H9 (cell line): ENCODE results near the gene NBL1. TPM values are rescaled to one million over a fixed set of nuclear protein-coding genes. Genes with fewer than 3 reads are reported as not detected.

Experiments
- DNase-seq: peaks from one replicate; pipeline ENCODE4 v3.0.0-alpha.2; 2017
- H2AFZ ChIP-seq: one replicate; pipeline ENCODE4 v1.6.1; 2013; ENCODE audit warnings: mild to moderate bottlenecking, low read length, control low read depth, moderate library complexity
- H2AK5ac ChIP-seq: 2 replicates; pipeline ENCODE4 v1.6.1; 2013; ENCODE audit warnings: low read length, control low read depth, mixed read lengths; ENCODE audit not compliant: insufficient read length
- H2BK120ac ChIP-seq: one replicate; pipeline ENCODE4 v1.6.1; 2013; ENCODE audit warnings: low read depth, mild to moderate bottlenecking, low read length, control low read depth, inconsistent platforms; ENCODE audit not compliant: poor library complexity, severe bottlenecking
- H2BK12ac ChIP-seq: 2 replicates; pipeline ENCODE4 v1.6.1; 2013; ENCODE audit warnings: low read length, control low read depth, mixed read lengths, low read depth; ENCODE audit not compliant: insufficient read length
- H2BK15ac ChIP-seq: 2 replicates; pipeline ENCODE4 v1.6.1; 2013; ENCODE audit warnings: low read depth, low read length, control low read depth
- H2BK20ac ChIP-seq: one replicate; pipeline ENCODE4 v1.6.1; 2013; ENCODE audit warnings: low read depth, mild to moderate bottlenecking, low read length, control low read depth, inconsistent platforms; ENCODE audit not compliant: poor library complexity, severe bottlenecking
- H2BK5ac ChIP-seq: 2 replicates; pipeline ENCODE4 v1.6.1; 2013; ENCODE audit warnings: low read length, control low read depth, mixed read lengths; ENCODE audit not compliant: insufficient read length
- H3K14ac ChIP-seq: 2 replicates; pipeline ENCODE4 v1.6.1; 2013; ENCODE audit warnings: low read length, control low read depth; ENCODE audit not compliant: insufficient read depth
- H3K18ac ChIP-seq: 2 replicates; pipeline ENCODE4 v1.6.1; 2013; ENCODE audit warnings: low read depth, mild to moderate bottlenecking, mixed read lengths, low read length, control low read depth; ENCODE audit not compliant: insufficient read length
- H3K23ac ChIP-seq: 2 replicates; pipeline ENCODE4 v1.6.1; 2013; ENCODE audit warnings: low read length, control low read depth, mixed read lengths, low read depth; ENCODE audit not compliant: insufficient read length
- H3K23me2 ChIP-seq: 2 replicates; pipeline ENCODE4 v1.6.1; 2013; ENCODE audit warnings: low read depth, mild to moderate bottlenecking, mixed read lengths, low read length, control low read depth; ENCODE audit not compliant: insufficient read length, poor library complexity, severe bottlenecking
- H3K27ac ChIP-seq: 2 replicates; pipeline ENCODE4 v1.5.1; 2013; ENCODE audit warnings: low read length, control low read depth, mixed read lengths, low read depth; ENCODE audit not compliant: insufficient read length
- H3K27me3 ChIP-seq: 2 replicates; pipeline ENCODE4 v1.6.1; 2013; ENCODE audit warnings: low read length, control low read depth, inconsistent platforms; ENCODE audit not compliant: insufficient read depth
- H3K4ac ChIP-seq: 2 replicates; pipeline ENCODE4 v1.6.1; 2013; ENCODE audit warnings: low read depth, mild to moderate bottlenecking, control low read depth, inconsistent platforms, low read length, moderate library complexity
- H3K4me1 ChIP-seq: 2 replicates; pipeline ENCODE4 v1.6.1; 2013; ENCODE audit warnings: low read length, control low read depth, inconsistent platforms; ENCODE audit not compliant: insufficient read depth
- H3K4me2 ChIP-seq: 2 replicates; pipeline ENCODE4 v1.6.1; 2013; ENCODE audit warnings: low read length, control low read depth, mixed read lengths; ENCODE audit not compliant: insufficient read length, insufficient read depth
- H3K56ac ChIP-seq: 2 replicates; pipeline ENCODE4 v1.6.1; 2013; ENCODE audit warnings: low read depth, mild to moderate bottlenecking, mixed read lengths, low read length, control low read depth; ENCODE audit not compliant: insufficient read length
- H3K79me1 ChIP-seq: 2 replicates; pipeline ENCODE4 v1.6.1; 2013; ENCODE audit warnings: low read depth, mild to moderate bottlenecking, moderate library complexity, low read length, control low read depth, inconsistent platforms; ENCODE audit not compliant: insufficient read depth, poor library complexity, severe bottlenecking
- H3K79me2 ChIP-seq: 2 replicates; pipeline ENCODE4 v1.6.1; 2013; ENCODE audit warnings: low read length, control low read depth, inconsistent platforms; ENCODE audit not compliant: insufficient read depth
- H3K9ac ChIP-seq: 2 replicates; pipeline ENCODE4 v1.6.1; 2013; ENCODE audit warnings: low read length, control low read depth, mixed read lengths; ENCODE audit not compliant: insufficient read length; ENCODE audit errors: extremely low read depth
- H3K9me3 ChIP-seq: one replicate; pipeline ENCODE4 v1.6.1; 2013; ENCODE audit warnings: low read depth, low read length, inconsistent platforms; ENCODE audit not compliant: control insufficient read depth
- H3T11ph ChIP-seq: one replicate; pipeline ENCODE4 v1.6.1; 2013; ENCODE audit warnings: mild to moderate bottlenecking, low read length, control low read depth, inconsistent platforms
- H4K20me1 ChIP-seq: one replicate; pipeline ENCODE4 v1.6.1; 2013; ENCODE audit not compliant: control insufficient read depth, insufficient read length, insufficient read depth
- H4K5ac ChIP-seq: 2 replicates; pipeline ENCODE4 v1.6.1; 2013; ENCODE audit warnings: low read depth, mild to moderate bottlenecking, mixed read lengths, low read length, control low read depth; ENCODE audit not compliant: insufficient read length
- H4K8ac ChIP-seq: replicated peaks from 2 replicates; pipeline ENCODE4 v1.6.1; 2013; ENCODE audit warnings: low read length, control low read depth, mixed read lengths, low read depth; ENCODE audit not compliant: insufficient read length
- H4K91ac ChIP-seq: 2 replicates; pipeline ENCODE4 v1.6.1; 2013; ENCODE audit warnings: low read depth, mild to moderate bottlenecking, moderate library complexity, mixed read lengths, low read length, control low read depth; ENCODE audit not compliant: insufficient read length
- H3K27ac Mint-ChIP-seq, 3 experiments: 2 replicates in 2 of 3; 3 replicates in 1 of 3; pipeline ENCODE4 v1.8.0; 2020 to 2021; ENCODE audit warnings: mixed read lengths in 3 of 3, mild to moderate bottlenecking in 1 of 3, moderate library complexity in 1 of 3
- H3K27me3 Mint-ChIP-seq: 2 replicates; pipeline ENCODE4 v1.8.0; 2021; ENCODE audit warnings: low read depth, mild to moderate bottlenecking, moderate library complexity, mixed read lengths
- H3K36me3 Mint-ChIP-seq, 3 experiments: 2 replicates in 2 of 3; 3 replicates in 1 of 3; pipeline ENCODE4 v1.8.0; 2020 to 2021; ENCODE audit warnings: low read depth in 3 of 3, mixed read lengths in 3 of 3; ENCODE audit not compliant: insufficient read depth in 1 of 3
- H3K4me1 Mint-ChIP-seq, 2 experiments: 2 replicates each; pipeline ENCODE4 v1.8.0; 2020; ENCODE audit warnings: mixed read lengths in 2 of 2
- H3K4me3 Mint-ChIP-seq, 2 experiments: 2 replicates in 1 of 2; 3 replicates in 1 of 2; pipeline ENCODE4 v1.8.0; 2020 to 2021; ENCODE audit warnings: mild to moderate bottlenecking in 2 of 2, mixed read lengths in 2 of 2, moderate library complexity in 1 of 2
- H3K9me3 Mint-ChIP-seq, 2 experiments: 2 replicates in 1 of 2; 3 replicates in 1 of 2; pipeline ENCODE4 v1.8.0; 2020; ENCODE audit warnings: mild to moderate bottlenecking in 2 of 2, mixed read lengths in 2 of 2, moderate library complexity in 1 of 2
- WGBS: extraction: QIAGEN DNeasy Blood & Tissue Kit; methylation state at CpG from one replicate; pipeline ENCODE4 v1.1.7; 2013; ENCODE audit warnings: missing lambda C conversion rate, low lambda C conversion rate, mixed read lengths; ENCODE audit not compliant: insufficient read length; ENCODE audit errors: extremely low coverage; 5-methylcytosine and 5-hydroxymethylcytosine counted together
- total RNA-seq: library from RNA; stranded (reverse); gene quantifications from 2 replicates; pipeline ENCODE4 v1.2.1, GENCODE V29; 2021
- TF ChIP-seq, protein P1 (sequence below): fragments of 200-600 bp; sonication (generic); conservative IDR thresholded peaks from 3 replicates; pipeline ENCODE4 v1.8.0; 2021; ENCODE audit warnings: antibody characterized with exemption, mild to moderate bottlenecking

NBL1 gene
- total RNA-seq, 1 experiment from 2014 or later = 6.4 TPM

DNA sequence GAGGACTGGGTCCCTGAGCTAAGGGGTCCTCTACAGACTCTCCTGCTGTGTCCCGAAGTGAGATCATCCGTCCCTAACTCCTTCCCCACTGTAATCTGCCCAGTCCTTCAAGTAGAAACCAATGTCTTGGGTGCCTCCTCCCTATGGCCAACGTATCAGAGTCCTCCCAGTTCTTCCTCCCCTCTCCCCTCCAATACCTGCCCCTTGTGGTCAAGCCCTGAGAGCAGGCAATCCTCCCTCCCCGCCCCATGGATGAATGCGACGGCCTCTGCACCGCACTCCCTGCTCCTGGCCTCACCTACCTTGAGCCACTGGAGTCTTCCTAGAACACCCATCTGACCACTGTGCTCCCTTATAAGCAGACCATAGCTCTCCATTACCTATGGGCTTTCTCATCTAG is 51.7 kb downstream of the NBL1 start:
- no CpG with 5 or more reads among the region's 7 CpGs for WGBS
- H3K27me3 Mint-ChIP-seq = peaks cover 3% of the 10 kb centered on the region
- no peak overlapping the region for H4K5ac ChIP-seq

More for the DNA sequence above, 51.7 kb downstream of the NBL1 start:
- no peak overlapping the region for H3K27ac Mint-ChIP-seq
- Histone ChIP-seq H3K4me2 (no peak overlapping the region), H3K4ac (no peak overlapping the region), H2BK120ac (no peak overlapping the region), H3K9me3 (no peaks in the 10 kb centered on the region), H3K9ac (no peak overlapping the region), H2AK5ac (no peak overlapping the region), H3K56ac (no peak overlapping the region), H3K27me3 (no peaks in the 10 kb centered on the region), H3K23ac (no peak overlapping the region), H2AFZ (no peak overlapping the region), H3K14ac (no peak overlapping the region), H3K79me2 (no peaks in the 10 kb centered on the region), H2BK15ac (no peak overlapping the region), H3K27ac (no peak overlapping the region), H2BK20ac (no peak overlapping the region), H3T11ph (no peak overlapping the region), H4K91ac (no peak overlapping the region), H3K23me2 (no peaks in the 10 kb centered on the region), H3K79me1 (no peaks in the 10 kb centered on the region), H4K20me1 (no peaks in the 10 kb centered on the region), H2BK12ac (no peak overlapping the region), H2BK5ac (no peak overlapping the region), H3K18ac (no peak overlapping the region), H3K4me1 (no peaks in the 10 kb centered on the region), H4K8ac (no peak overlapping the region)
- H3K4me3 Mint-ChIP-seq = no peak overlapping the region
- H3K4me1 Mint-ChIP-seq = peaks cover 8 to 12% of the 10 kb centered on the region in 2 experiments
- no peaks in the 10 kb centered on the region; a peak in 1 of 7 replicates for H3K36me3 Mint-ChIP-seq
- DNase-seq = no peak
- TF ChIP-seq, protein P1, sequence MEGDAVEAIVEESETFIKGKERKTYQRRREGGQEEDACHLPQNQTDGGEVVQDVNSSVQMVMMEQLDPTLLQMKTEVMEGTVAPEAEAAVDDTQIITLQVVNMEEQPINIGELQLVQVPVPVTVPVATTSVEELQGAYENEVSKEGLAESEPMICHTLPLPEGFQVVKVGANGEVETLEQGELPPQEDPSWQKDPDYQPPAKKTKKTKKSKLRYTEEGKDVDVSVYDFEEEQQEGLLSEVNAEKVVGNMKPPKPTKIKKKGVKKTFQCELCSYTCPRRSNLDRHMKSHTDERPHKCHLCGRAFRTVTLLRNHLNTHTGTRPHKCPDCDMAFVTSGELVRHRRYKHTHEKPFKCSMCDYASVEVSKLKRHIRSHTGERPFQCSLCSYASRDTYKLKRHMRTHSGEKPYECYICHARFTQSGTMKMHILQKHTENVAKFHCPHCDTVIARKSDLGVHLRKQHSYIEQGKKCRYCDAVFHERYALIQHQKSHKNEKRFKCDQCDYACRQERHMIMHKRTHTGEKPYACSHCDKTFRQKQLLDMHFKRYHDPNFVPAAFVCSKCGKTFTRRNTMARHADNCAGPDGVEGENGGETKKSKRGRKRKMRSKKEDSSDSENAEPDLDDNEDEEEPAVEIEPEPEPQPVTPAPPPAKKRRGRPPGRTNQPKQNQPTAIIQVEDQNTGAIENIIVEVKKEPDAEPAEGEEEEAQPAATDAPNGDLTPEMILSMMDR = no peak
- no peaks in the 10 kb centered on the region for H3K9me3 Mint-ChIP-seq
